T-helper 2 cell (primary cell): ENCODE data around the gene GRIN2C.
"Not testable (repeated sequence)": the region's sequence is repeated elsewhere in the genome, so short reads cannot be mapped to it uniquely, and the experiment has no call there.

Experiments used
- DNase-seq, 5 experiments: peaks; one replicate each; pipeline versions ENCODE4 v3.0.0 to v3.0.0-alpha.2; 2012 to 2022
- total RNA-seq, 2 donors: gene quantifications; one replicate each; lab custom pipeline; 2026; lab: John Stamatoyannopoulos, UW

The GRIN2C gene
- total RNA-seq, result 0.07 to 0.31 reads per million in 2 donors

DNA sequence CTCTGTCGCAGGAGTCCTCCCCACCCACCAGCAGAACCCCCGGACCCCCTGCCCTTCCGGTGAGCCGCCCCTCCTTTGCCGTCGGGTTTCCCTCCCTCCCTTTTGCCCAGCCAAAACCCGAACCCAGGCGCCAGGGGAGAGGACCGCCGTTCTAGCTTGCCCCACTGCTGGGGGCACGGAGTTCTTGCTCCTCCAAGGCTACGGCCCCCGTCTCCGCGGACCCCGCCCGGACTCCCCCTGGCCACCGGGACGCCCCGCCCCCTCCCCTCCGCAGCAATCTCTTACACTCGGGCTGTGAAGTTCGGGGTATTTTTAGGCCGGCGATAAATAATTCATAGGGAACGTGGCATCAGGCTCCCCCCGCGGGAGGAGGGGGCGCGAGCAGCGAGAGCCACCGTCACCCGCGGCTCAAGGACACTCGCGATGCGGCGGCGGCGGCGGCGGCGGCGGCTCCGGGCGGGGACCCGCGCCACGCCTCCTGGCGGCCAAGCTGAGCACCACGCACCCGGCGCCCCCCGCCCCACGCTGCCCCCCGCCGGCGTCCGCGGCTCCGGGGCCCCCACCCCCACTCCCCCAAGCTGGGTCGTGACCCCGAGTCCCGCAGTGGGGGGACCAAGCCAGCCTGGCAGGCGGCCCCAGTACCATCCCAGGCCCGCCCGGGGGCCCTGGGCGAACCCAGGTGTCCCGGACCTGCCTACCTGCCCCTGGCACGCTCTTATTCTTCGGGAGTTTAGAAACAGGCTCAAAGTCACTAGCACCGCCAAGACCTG lies at the start of gene GRIN2C:
GRIN2C (minus strand) TSS at position 427 of the 770 bp plus-strand sequence. CDS start 4,793 bp downstream, outside the sequence.
- DNase-seq, result peak in 3 of 5 experiments; percentile 10 to 35 (median 31)

DNA sequence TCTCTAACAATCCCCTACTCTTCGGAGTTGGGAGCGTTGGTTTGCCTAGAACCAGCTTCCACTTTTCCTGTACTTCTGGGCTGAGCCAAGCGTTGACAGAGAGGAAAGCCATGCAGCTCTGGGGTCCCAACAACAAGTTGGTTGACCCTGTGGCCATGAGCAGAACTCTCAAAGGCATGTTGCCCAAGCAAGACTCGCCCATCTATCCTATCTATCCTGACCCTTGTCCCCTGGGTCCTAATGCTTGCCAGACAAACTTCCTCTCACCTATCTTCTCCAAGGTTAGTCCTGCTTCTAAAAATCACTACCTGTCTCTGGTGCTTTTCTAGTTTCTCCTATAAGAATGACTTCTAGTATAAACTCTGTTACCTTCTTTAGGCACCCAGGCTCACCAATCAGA lies 49.4 kb upstream of the GRIN2C start:
- DNase-seq, result not testable (repeated sequence)

GRCh38 chr17:74907012-74907411 lies 47.3 kb upstream of the GRIN2C start:
- DNase-seq, result no peak

DNA sequence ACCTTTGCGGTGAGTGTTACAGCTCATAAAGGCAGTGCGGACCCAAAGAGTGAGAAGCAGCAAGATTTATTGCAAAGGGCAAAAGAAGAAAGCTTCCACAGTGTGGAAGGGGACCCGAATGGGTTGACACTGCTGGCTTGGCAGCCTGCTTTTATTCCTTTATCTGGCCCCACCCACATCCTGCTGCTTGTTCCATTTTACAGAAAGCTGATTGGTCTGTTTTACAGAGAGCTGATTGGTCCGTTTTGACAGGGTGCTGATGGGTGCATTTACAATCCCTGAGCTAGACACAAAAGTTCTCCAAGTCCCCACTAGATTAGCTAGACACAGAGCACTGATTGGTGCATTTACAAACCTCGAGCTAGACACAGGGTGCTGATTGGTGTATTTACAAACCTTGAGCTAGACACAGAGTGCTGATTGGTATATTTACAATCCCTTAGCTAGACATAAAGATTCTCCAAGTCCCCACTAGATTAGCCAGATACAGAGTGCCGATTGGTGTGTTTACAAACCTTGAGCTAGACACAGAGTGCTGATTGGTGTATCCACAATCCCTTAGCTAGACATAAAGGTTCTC lies 46.6 kb upstream of the GRIN2C start:
- DNase-seq, result not testable (repeated sequence)

- DNase-seq, result no peak
These were observed 45.2 kb upstream of the GRIN2C start for GRCh38 chr17:74904687-74905409.

DNA sequence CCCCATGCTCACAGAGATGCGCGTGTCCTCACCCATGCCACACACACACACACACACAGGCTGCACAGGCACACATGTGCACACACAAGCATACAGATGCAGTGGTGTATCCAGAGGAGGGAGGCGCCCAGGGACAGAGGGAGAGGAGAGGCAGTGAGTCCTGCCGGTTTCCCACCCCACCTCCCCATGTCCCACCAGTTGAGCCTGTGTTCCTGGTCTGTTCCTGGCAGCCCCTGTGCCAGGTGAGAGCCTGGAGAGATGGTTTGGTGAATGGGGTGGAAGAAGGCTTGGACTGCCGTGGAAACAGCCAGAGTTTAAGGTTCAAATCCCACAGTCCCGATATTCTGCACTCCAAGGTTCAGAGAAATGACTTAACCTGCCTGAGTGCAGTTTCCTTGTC lies 44.0 kb upstream of the GRIN2C start:
- no peak for DNase-seq

GRCh38 chr17:74903034-74903433 lies 43.3 kb upstream of the GRIN2C start:
- DNase-seq, result no peak

DNA sequence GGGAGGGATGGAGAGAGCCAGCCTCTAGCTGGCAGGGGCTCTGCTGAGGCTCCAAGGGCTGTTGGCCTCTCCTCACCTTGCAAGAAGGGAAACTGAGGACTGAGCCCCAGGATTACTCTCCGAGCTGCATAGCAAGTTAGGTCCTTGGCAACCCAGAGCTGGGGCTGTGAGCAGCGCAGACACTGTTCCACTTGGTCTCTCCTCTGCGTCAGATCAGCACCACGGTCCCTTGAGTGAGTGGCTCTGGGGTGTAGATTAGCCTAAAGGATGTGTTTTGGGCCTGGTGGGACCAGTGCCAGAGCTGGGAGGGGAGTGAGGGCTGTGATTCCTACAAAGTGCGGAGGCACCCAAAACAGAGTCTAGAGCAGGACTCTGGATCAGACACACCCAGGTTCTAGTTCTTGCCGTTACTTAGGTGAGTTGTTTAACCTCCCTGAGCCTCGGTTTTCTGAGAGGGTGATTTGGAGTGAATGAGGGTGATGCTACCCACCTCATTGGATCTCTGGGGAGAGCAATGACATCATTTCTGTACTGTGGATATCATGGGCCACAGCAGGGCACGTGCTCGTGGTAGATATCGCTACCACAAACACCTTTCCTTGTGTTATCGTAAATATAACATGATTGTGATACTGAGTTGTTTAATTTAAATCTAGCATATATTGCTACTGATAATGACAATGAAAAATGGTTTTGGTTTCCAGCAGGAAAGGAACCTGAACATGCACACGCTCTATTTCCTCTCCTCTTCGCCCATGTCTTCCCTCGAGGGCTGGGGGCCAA lies 41.9 kb upstream of the GRIN2C start:
- no peak for DNase-seq

DNA sequence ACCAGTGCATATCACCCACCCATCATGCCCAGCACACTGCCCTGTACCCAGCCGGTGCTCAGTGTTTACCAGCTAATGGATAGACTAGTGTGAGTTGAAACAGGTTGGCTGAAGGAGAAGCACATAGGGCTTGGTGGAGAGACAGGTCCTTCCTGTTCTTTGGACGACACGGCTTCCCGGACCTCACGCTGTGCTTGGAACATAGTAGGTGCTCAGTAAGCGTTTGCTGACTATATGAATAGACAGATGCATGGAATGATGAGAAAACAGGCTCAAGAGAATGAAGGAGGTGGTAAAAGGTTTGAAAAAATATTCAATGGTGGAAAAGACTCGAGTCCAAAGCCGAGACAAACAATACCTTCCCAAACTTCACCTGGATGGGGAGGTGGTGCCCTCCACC lies 40.5 kb upstream of the GRIN2C start:
- DNase-seq, result no peak

DNA sequence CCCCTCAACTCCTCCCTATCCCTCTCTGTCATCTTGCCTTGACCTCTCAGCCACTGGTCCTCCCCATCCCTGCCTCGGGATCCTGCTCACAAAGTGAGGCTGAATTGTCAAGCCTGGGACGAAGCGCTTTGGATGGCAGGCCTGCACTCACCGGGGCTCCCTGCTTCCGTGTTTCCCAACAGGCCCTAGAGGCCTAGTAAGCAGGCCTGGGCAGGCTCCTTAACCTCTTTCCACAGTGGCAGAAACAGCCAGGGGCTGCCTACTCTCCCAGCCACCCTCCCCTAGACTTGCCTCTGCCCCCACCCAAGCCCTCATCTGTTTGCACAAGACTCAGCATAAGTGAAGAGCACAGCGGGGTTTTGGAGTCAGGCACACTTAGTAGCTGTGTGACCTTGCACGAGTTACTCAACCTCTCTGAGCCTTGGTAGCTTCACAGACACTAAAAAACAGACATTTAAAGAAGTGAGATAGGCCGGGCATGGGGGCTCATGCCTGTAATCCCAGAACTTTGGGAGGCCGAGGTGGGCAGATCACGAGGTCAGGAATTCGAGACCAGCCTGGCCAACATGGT lies 38.8 kb upstream of the GRIN2C start:
- DNase-seq, result no peak

DNA sequence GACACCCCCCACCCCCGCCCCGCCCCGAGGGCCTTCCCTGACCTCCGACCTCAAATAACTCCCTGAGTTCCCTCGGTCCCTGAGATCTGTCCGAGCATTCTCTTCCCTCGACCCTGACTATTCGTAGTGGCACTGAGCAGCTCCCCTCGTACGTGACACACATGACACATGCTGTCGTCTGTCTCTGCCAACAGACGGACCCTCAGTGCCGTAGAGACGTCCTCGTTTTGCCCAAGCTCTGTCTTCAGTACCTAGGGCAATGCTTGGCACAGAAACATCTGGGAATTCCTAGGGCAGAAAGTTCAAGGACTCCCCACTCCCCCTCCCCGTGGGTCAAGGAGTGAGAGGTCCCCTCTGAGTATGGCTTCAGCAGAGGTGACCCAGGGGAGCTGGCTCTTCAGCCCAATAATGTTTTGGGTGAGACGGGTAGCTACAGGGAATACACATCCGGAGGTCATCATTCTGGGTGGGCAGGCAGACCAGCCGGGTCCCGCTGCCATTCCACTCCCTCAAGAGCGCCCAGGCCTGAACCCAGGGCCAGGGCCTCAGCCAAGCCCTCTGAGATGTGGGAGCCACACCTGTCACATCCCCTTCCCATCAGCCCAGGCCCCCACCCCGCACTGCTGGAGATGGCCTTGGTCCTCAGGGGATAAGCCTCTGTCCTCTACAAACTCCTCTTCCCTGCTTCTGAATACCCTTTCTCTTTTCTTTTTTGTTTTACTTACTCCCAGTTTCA lies 34.4 kb upstream of the GRIN2C start:
- no peak for DNase-seq

DNA sequence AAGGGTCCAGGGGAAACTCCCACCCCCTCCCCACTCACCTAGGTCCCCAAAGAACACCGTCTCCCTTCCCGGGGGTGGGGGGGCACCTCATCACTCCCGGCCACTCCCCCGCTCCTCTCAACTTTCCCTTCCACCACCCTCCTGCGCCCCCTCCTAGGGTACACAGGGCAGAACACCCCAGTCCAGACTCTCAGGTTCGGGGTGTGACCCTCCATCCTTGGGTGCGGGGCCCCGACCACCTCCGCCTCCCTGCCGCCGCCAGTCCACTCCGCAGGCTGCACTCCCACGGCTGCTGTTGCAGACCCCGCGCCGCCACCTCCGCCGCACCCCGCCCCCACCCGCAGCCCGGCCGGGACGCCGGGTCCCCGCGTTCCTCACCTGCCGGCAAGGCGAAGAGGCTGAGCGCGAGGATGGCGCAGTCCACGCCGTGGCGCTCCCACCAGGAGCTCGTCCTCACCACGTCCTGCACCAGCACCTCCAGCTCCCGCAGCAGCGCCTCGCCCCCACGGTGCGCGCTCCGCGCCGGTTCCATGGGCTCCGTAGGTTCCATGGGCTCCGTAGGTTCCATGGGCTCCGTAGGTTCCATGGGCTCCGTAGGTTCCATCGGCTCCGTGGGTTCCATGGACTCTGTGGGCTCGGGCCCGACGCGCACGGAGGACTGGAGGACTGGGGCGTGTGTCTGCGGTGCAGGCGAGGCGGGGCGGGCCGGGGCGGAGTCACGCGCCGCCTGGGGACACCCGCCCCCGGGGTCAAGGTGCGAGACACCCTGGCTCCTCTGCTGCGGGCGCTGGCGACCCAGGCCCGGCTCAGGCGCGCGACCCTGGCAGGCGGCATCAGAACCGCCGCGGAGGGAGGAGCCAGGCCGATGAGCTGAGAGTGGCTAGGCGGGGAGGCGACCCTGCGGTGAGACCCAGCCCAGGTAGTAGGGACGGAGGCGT lies 33.6 kb upstream of the GRIN2C start, which contains the start of gene FADS6:
FADS6 (minus strand) TSS at position 660 of the 938 bp plus-strand sequence; CDS start at position 622, 38 bp downstream.
- no peak for DNase-seq

DNA sequence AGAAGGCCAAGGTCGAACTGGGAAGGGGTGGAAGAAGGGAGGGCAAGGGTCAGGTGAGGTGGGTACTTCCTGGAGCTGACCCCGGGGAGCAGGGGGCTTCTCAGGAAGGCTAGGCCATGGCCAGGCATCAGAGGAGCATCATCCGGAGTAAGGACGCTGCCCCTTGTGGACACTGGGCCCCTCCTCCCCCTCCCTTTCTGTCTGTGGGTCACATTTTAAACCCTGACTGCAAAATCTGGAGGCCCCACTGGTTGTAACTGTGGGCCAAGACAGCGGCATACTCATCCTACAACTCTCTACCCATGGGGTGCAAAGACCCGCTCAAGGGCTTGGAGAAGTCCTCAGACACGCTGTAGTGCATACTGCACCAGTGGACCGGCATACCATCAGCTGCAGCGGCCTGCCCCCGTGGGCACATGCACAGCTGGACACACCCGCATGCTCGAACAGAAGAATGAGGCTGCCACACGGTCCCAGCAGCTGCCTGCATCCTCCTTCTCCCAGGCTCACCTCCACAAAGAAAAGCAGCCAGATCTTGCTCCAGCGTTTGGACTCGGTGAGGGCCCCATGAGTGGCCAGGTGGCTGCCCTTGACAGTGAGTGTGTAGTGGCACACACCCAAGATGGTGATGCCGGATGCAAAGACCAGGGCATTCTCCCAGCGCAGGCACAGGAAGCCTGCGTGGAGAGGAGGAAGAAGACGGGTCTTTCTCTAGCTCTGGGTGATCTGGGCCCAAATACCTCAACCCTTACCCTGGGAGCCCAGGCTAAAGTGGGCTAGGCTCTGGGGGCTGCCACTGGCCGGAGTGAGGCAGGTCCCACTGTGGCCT lies 32.5 kb upstream of the GRIN2C start:
- DNase-seq, result no peak

DNA sequence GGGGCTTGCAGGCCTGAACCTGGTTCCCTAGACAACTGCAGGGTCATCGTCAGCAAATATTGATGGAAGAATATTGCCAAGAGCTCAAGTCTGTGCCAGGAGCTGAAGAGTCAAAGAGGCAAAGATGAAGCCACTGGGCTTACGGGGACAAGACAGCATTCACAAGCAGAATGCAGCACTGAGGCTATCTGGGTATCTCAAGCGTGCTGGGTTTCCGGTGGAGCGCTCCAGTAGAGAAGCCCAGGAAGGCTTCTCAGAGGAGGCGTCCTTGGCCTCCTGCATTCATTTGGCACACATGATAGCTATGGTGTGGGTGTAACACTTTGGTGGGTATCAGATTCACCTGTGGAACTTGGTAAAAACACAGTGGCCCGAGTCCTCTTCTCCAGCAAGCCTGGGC lies 30.9 kb upstream of the GRIN2C start:
- DNase-seq, result no peak

DNA sequence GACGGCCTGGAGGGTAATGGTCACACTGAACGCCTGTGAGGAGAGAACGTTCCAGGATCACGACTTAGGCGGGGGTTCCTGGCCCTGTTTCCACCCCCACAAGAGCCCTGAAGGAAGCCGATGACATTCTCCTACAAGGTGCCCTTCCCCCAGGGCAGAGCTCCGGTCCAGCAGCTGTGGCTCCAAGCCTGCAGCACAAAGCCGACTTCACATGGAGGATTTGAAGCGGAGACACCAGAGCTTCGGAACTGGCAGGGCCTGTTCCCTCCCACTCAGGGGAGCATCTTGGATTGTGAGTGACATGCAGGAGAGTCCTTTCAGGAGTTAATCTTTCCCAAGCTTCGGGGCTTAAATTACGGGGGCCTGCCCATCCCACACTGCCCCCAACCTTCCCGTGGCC lies 28.8 kb upstream of the GRIN2C start:
- DNase-seq, result no peak

GRCh38 chr17:74883241-74883745 lies 23.6 kb upstream of the GRIN2C start:
- no peak for DNase-seq

GRCh38 chr17:74882517-74883240 lies 23.0 kb upstream of the GRIN2C start:
- DNase-seq, result no peak

GRCh38 chr17:74881073-74881472 lies 21.4 kb upstream of the GRIN2C start:
- DNase-seq, result no peak

DNA sequence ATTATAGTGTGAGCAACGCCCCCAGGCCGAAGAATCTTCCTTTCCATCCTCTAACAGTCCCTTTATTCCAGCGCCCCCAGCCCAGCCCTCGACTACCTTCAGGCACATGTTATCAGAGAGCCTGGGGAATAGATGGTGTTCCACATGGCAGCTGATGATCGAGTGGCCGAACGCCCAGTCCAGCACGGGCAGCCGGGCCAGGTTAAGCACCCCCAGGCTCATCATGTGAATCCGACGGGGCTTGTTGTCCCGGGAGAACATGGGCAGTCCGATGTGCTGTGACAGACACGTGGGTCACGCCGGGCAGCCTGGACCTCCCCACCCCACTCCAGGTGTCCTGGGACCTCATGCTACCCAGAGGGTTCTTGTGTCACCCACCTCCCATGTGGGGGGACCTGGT lies 19.6 kb upstream of the GRIN2C start:
- no peak for DNase-seq
